HG03520 (cell line): ENCODE measurements around the gene KRTAP4-2.
"Not testable (repeated sequence)": the region's sequence is repeated elsewhere in the genome, so short reads cannot be mapped to it uniquely, and the experiment has no call there.

Experiments used
- ATAC-seq: cut with Tn5 transposase; IDR thresholded peaks from one replicate; pipeline ENCODE4 v1.9.1; 2021; ENCODE audit warnings: mild to moderate bottlenecking, moderate library complexity; ENCODE audit not compliant: unreplicated experiment

KRTAP4-2 gene

GRCh38 chr17:41167561-41167960, 10.5 kb downstream of the KRTAP4-2 start:
- ATAC-seq, result no peak

- no peak for ATAC-seq
Observed at GRCh38 chr17:41163828-41164227, 14.2 kb downstream of the KRTAP4-2 start.

- ATAC-seq, result no peak
Observed at GRCh38 chr17:41160648-41161047, 17.4 kb downstream of the KRTAP4-2 start, which contains the start of gene KRTAP4-4. Gene KRTAP4-4, minus strand, starts transcription at chr17:41160748. Its CDS starts 57 bp downstream, at chr17:41160691.

- ATAC-seq, result not testable (repeated sequence)
Observed at GRCh38 chr17:41160190-41160589, 17.8 kb downstream of the KRTAP4-2 start.

GRCh38 chr17:41153856-41154255, 24.2 kb downstream of the KRTAP4-2 start:
- no peak for ATAC-seq

GRCh38 chr17:41151525-41151924, 26.5 kb downstream of the KRTAP4-2 start:
- no peak for ATAC-seq

GRCh38 chr17:41150026-41150425, 28.0 kb downstream of the KRTAP4-2 start:
- no peak for ATAC-seq

- ATAC-seq, result no peak
Observed at GRCh38 chr17:41149652-41149985, 28.4 kb downstream of the KRTAP4-2 start, which contains the start of gene KRTAP4-5. Gene KRTAP4-5, minus strand, starts transcription at chr17:41149825. Its CDS starts 58 bp downstream, at chr17:41149767.

GRCh38 chr17:41148971-41149651, 28.9 kb downstream of the KRTAP4-2 start:
- not testable (repeated sequence) for ATAC-seq

- no peak for ATAC-seq
Observed at GRCh38 chr17:41147531-41148204, 30.4 kb downstream of the KRTAP4-2 start.

GRCh38 chr17:41145261-41145660, 32.8 kb downstream of the KRTAP4-2 start:
- ATAC-seq, result no peak

- ATAC-seq, result no peak
Observed at GRCh38 chr17:41144846-41145245, 33.2 kb downstream of the KRTAP4-2 start.

GRCh38 chr17:41141361-41141760, 36.7 kb downstream of the KRTAP4-2 start:
- ATAC-seq, result no peak

GRCh38 chr17:41140360-41141131, 37.5 kb downstream of the KRTAP4-2 start, which contains the start of gene KRTAP4-6:
Gene KRTAP4-6, minus strand, starts transcription at chr17:41140544. Its CDS starts 57 bp downstream, at chr17:41140487.
- ATAC-seq, result no peak

- not testable (repeated sequence) for ATAC-seq
Observed at GRCh38 chr17:41139865-41140264, 38.2 kb downstream of the KRTAP4-2 start.

GRCh38 chr17:41133880-41134735, 43.9 kb downstream of the KRTAP4-2 start:
- no peak for ATAC-seq

GRCh38 chr17:41131979-41132378, 46.0 kb downstream of the KRTAP4-2 start:
- ATAC-seq, result no peak
